ENCODE measurements around the gene ME3.

The ME3 gene

GRCh38 chr11:86514453-86514852 is 158.0 kb downstream of the ME3 start:
- DNase-seq (ENCODE audit: low read depth) = no peak

- no peak for DNase-seq (ENCODE audit: low read depth)
Measured at GRCh38 chr11:86513746-86514373, 158.6 kb downstream of the ME3 start.

GRCh38 chr11:86513138-86513537 is 159.3 kb downstream of the ME3 start:
- no peak for DNase-seq (ENCODE audit: low read depth)

- DNase-seq (ENCODE audit: low read depth) = no peak
Measured at GRCh38 chr11:86511086-86511551, 161.3 kb downstream of the ME3 start.

GRCh38 chr11:86510674-86511073 is 161.7 kb downstream of the ME3 start:
- no peak for DNase-seq (ENCODE audit: low read depth)

GRCh38 chr11:86510097-86510496 is 162.3 kb downstream of the ME3 start:
- no peak for DNase-seq (ENCODE audit: low read depth)

- DNase-seq (ENCODE audit: low read depth) = no peak
Measured at GRCh38 chr11:86509588-86509974, 162.8 kb downstream of the ME3 start.

GRCh38 chr11:86508604-86509587 is 163.5 kb downstream of the ME3 start:
- DNase-seq (ENCODE audit: low read depth) = no peak

- DNase-seq (ENCODE audit: low read depth) = no peak
Measured at GRCh38 chr11:86507249-86507845, 165.1 kb downstream of the ME3 start.

- DNase-seq (ENCODE audit: low read depth) = no peak
Measured at GRCh38 chr11:86506235-86506634, 166.2 kb downstream of the ME3 start.

- DNase-seq (ENCODE audit: low read depth) = no peak
Measured at GRCh38 chr11:86503131-86503530, 169.3 kb downstream of the ME3 start.

GRCh38 chr11:86502137-86502642 is 170.2 kb downstream of the ME3 start:
- DNase-seq (ENCODE audit: low read depth) = no peak

GRCh38 chr11:86500500-86501140 is 171.8 kb downstream of the ME3 start:
- no peak for DNase-seq (ENCODE audit: low read depth)

- DNase-seq (ENCODE audit: low read depth) = no peak
Measured at GRCh38 chr11:86499723-86500129, 172.7 kb downstream of the ME3 start.

- DNase-seq (ENCODE audit: low read depth) = no peak
Measured at GRCh38 chr11:86497836-86498235, 174.6 kb downstream of the ME3 start.

- DNase-seq (ENCODE audit: low read depth) = no peak
Measured at GRCh38 chr11:86497310-86497709, 175.1 kb downstream of the ME3 start.

GRCh38 chr11:86495351-86495750 is 177.1 kb downstream of the ME3 start:
- DNase-seq (ENCODE audit: low read depth) = no peak

- DNase-seq (ENCODE audit: low read depth) = no peak
Measured at GRCh38 chr11:86492370-86493010, 179.9 kb downstream of the ME3 start.

GRCh38 chr11:86491027-86491426 is 181.4 kb downstream of the ME3 start:
- no peak for DNase-seq (ENCODE audit: low read depth)

GRCh38 chr11:86490582-86490981 is 181.8 kb downstream of the ME3 start:
- no peak for DNase-seq (ENCODE audit: low read depth)

- DNase-seq (ENCODE audit: low read depth) = no peak
Measured at GRCh38 chr11:86489442-86489841, 183.0 kb downstream of the ME3 start.

- DNase-seq (ENCODE audit: low read depth) = no peak
Measured at GRCh38 chr11:86488553-86488952, 183.9 kb downstream of the ME3 start.
